K562 (cell line): ENCODE data around the gene OR7G3. TPM values are rescaled to one million over a fixed set of nuclear protein-coding genes. Genes with fewer than 3 reads are reported as not detected.

Source experiments
- GTF2A2 ChIP-seq: IDR thresholded peaks from 2 replicates; pipeline ENCODE4 v1.6.1; 2016; ENCODE audit warnings: mild to moderate bottlenecking, missing genetic modification characterization, missing compliant biosample characterization
- STAT5B ChIP-seq: fragments of 250-450 bp; sonication (Bioruptor Pico); IDR thresholded peaks from 2 replicates; pipeline ENCODE4 v1.8.0; 2021; ENCODE audit warnings: mild to moderate bottlenecking, inconsistent platforms
- U2AF2 ChIP-seq: fragments of 200-400 bp; formaldehyde crosslinking; optimal IDR thresholded peaks from 2 replicates; pipeline ENCODE3; 2017; ENCODE audit warnings: low read depth, mild to moderate bottlenecking, low read length
- polyA plus RNA-seq, 8 experiments: library from polyadenylated mRNA; depleted of rRNA in 4 of 8; stranded (reverse) in 5 of 8; unstranded in 3 of 8; fragments of >200 nt; fragmentation: Nextera tagmentation in 2 of 8; fragmentation: Illumina TruSeq in 1 of 8; extraction: Ambion mirVana in 2 of 8; extraction: Trizol in 1 of 8; gene quantifications; 2 replicates each; pipeline versions ENCODE4 v1.2.1 to v1.2.3, GENCODE V29; 2011 to 2014; ENCODE audit warnings: inconsistent platforms in 1 of 8, missing spikeins in 1 of 8
- total RNA-seq, 7 experiments: library from RNA; depleted of rRNA in 6 of 7; stranded (reverse); fragments of >200 nt in 6 of 7; fragmentation: Illumina TruSeq in 2 of 7; extraction: Trizol in 2 of 7; gene quantifications; 2 replicates each; pipeline versions ENCODE4 v1.2.1 to v1.2.3, GENCODE V29; 2011 to 2021; ENCODE audit warnings: low replicate concordance in 1 of 7
- TF ChIP-seq, protein P1 (sequence below), 2 experiments: fragments of 450-650 bp; IDR thresholded peaks; 2 replicates each; pipeline ENCODE4 v1.6.1; 2016; ENCODE audit warnings: mild to moderate bottlenecking in 2 of 2, borderline replicate concordance in 1 of 2, low read depth in 1 of 2, moderate library complexity in 1 of 2
- TF ChIP-seq, protein P2 (sequence below): fragments of 250-450 bp; sonication (Bioruptor Pico); IDR thresholded peaks from 2 replicates; pipeline ENCODE4 v1.8.0; 2021; ENCODE audit warnings: moderate library complexity, mild to moderate bottlenecking, inconsistent platforms
- TF ChIP-seq, protein P3 (sequence below), 2 experiments: fragments of 450-650 bp in 1 of 2; IDR thresholded peaks; 2 replicates each; pipeline ENCODE4 v1.6.1; 2011 to 2017; ENCODE audit warnings: low read depth in 2 of 2, antibody characterized with exemption in 1 of 2, borderline replicate concordance in 1 of 2, low read length in 1 of 2, mild to moderate bottlenecking in 1 of 2, mixed read lengths in 1 of 2; ENCODE audit not compliant: control insufficient read depth in 1 of 2

The OR7G3 gene
- total and polyA plus RNA-seq, 9 of the 15 experiments (the other 6 are each of a cell fraction or from before 2014, with no cell fraction given) = not detected

DNA sequence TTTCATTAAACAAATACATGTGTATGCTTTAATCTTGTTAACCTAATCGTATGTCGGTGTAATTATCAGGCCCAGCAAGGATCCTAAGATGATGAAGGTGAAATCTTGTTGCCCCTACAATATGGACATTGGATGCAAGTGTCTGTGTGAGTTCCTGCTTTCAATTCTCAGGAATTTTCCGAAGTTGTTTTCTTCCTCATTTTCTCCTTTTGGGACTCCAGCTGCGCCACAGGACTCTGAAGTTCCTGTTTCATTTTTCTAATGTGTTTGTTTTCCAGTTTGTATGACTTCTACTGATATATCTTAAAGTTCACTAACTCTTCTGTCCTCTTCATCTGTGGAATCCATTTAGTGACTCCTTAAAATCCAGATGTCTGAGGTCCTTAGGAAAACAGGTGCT, 40.1 kb upstream of the OR7G3 start (continued):
- TF ChIP-seq, protein P1, sequence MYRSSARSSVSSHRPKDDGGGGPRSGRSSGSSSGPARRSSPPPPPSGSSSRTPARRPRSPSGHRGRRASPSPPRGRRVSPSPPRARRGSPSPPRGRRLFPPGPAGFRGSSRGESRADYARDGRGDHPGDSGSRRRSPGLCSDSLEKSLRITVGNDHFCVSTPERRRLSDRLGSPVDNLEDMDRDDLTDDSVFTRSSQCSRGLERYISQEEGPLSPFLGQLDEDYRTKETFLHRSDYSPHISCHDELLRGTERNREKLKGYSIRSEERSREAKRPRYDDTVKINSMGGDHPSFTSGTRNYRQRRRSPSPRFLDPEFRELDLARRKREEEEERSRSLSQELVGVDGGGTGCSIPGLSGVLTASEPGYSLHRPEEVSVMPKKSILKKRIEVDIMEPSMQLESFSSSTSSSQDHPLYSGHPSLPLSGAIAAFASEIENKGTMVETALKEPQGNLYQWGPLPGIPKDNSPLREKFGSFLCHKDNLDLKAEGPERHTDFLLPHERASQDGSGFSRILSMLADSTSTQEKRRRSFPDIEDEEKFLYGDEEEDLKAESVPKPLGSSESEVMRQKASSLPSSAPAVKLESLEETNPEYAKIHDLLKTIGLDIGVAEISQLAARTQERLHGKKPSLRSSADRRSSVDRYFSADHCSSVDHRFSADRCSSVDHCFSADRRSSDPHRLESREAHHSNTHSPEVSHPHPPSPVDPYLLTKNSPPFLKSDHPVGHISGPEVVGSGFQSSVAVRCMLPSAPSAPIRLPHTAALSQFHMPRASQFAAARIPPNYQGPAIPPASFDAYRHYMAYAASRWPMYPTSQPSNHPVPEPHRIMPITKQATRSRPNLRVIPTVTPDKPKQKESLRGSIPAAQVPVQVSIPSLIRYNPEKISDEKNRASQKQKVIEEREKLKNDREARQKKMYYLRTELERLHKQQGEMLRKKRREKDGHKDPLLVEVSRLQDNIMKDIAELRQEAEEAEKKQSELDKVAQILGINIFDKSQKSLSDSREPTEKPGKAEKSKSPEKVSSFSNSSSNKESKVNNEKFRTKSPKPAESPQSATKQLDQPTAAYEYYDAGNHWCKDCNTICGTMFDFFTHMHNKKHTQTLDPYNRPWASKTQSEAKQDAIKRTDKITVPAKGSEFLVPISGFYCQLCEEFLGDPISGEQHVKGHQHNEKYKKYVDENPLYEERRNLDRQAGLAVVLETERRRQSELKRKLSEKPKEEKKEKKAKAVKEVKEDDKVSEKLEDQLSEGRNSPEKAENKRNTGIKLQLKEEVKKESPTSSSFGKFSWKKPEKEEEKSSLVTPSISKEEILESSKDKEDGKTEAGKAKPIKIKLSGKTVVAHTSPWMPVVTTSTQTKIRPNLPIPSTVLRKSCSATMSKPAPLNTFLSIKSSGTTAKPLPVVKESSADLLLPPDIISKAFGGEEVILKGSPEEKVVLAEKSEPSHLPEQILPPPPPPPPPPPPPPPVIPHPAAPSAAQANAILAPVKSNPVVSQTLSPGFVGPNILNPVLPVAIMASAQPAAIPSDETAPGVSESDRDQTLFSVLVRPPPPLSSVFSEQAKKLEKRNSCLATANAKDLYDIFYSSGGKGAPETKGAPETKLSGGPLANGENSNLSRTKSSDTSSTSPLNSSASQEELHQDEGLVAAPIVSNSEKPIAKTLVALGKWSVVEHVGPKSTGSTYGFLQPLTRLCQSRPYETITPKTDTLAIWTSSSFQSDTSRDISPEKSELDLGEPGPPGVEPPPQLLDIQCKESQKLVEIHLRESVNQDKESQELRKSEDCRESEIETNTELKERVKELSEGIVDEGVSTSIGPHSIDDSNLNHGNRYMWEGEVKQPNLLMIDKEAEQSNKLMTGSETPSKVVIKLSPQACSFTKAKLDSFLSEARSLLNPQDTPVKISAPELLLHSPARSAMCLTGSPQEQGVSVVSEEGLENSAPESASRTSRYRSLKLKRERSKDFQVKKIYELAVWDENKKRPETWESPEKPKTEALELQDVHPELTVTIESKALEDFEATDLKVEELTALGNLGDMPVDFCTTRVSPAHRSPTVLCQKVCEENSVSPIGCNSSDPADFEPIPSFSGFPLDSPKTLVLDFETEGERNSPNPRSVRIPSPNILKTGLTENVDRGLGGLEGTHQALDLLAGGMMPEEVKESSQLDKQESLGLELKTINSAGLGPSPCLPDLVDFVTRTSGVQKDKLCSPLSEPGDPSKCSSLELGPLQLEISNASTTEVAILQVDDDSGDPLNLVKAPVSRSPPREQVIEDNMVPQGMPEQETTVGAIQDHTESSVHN (IDR thresholded peaks at IDR 0.05; ENCODE audit: borderline replicate concordance in 1 of 2, low read depth in 1 of 2) = no peak
- TF ChIP-seq STAT5B (CRISPR knock-in tag) (no peak), GTF2A2 (tag) (no peak), U2AF2 (no peak)
- TF ChIP-seq, protein P2, sequence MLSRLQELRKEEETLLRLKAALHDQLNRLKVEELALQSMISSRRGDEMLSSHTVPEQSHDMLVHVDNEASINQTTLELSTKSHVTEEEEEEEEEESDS = no peak
- TF ChIP-seq, protein P3, sequence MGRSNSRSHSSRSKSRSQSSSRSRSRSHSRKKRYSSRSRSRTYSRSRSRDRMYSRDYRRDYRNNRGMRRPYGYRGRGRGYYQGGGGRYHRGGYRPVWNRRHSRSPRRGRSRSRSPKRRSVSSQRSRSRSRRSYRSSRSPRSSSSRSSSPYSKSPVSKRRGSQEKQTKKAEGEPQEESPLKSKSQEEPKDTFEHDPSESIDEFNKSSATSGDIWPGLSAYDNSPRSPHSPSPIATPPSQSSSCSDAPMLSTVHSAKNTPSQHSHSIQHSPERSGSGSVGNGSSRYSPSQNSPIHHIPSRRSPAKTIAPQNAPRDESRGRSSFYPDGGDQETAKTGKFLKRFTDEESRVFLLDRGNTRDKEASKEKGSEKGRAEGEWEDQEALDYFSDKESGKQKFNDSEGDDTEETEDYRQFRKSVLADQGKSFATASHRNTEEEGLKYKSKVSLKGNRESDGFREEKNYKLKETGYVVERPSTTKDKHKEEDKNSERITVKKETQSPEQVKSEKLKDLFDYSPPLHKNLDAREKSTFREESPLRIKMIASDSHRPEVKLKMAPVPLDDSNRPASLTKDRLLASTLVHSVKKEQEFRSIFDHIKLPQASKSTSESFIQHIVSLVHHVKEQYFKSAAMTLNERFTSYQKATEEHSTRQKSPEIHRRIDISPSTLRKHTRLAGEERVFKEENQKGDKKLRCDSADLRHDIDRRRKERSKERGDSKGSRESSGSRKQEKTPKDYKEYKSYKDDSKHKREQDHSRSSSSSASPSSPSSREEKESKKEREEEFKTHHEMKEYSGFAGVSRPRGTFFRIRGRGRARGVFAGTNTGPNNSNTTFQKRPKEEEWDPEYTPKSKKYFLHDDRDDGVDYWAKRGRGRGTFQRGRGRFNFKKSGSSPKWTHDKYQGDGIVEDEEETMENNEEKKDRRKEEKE (IDR thresholded peaks at IDR 0.05; ENCODE audit: borderline replicate concordance in 1 of 2, control insufficient read depth in 1 of 2, low read depth in 2 of 2, low read length in 1 of 2) = no peak
